HEK293 (cell line): ENCODE measurements around the gene ZNF335.

Experiments used
- BCL11B ChIP-seq: fragments of 450-650 bp; formaldehyde crosslinking; IDR thresholded peaks from 2 replicates; pipeline ENCODE4 v1.5.1; 2016; ENCODE audit warnings: low read depth, missing biosample characterization, missing genetic modification characterization
- EGR2 ChIP-seq: fragments of 450-650 bp; formaldehyde crosslinking; IDR thresholded peaks from 2 replicates; pipeline ENCODE4 v1.5.1; 2016; ENCODE audit warnings: low read depth, missing biosample characterization, missing genetic modification characterization
- FEZF1 ChIP-seq: fragments of 450-650 bp; formaldehyde crosslinking; IDR thresholded peaks from 2 replicates; pipeline ENCODE4 v1.5.1; 2016; ENCODE audit warnings: missing biosample characterization, missing genetic modification characterization
- GFI1B ChIP-seq: fragments of 450-650 bp; formaldehyde crosslinking; IDR thresholded peaks from 2 replicates; pipeline ENCODE4 v1.5.1; 2016; ENCODE audit warnings: missing biosample characterization, missing genetic modification characterization
- HOXA7 ChIP-seq: sonication (generic); formaldehyde crosslinking; IDR thresholded peaks from 2 replicates; pipeline ENCODE4 v1.8.1; 2022; ENCODE audit warnings: missing genetic modification reagents, borderline replicate concordance
- REPIN1 ChIP-seq: fragments of 450-650 bp; formaldehyde crosslinking; IDR thresholded peaks from 2 replicates; pipeline ENCODE4 v1.5.1; 2017; ENCODE audit warnings: missing biosample characterization, missing genetic modification characterization, low read depth
- REST ChIP-seq: fragments of 450-650 bp; formaldehyde crosslinking; IDR thresholded peaks from 2 replicates; pipeline ENCODE4 v1.5.1; 2016; ENCODE audit warnings: missing biosample characterization, missing genetic modification characterization
- SP2 ChIP-seq: fragments of 450-650 bp; formaldehyde crosslinking; IDR thresholded peaks from 2 replicates; pipeline ENCODE4 v1.5.1; 2016; ENCODE audit warnings: missing biosample characterization, missing genetic modification characterization
- ZBTB21 ChIP-seq: fragments of 450-650 bp; formaldehyde crosslinking; IDR thresholded peaks from 2 replicates; pipeline ENCODE4 v1.5.1; 2017; ENCODE audit warnings: missing biosample characterization, missing genetic modification characterization
- ZEB2 ChIP-seq: fragments of 450-650 bp; formaldehyde crosslinking; IDR thresholded peaks from 2 replicates; pipeline ENCODE4 v1.5.1; 2016; ENCODE audit warnings: missing biosample characterization, missing genetic modification characterization
- ZNF10 ChIP-seq: fragments of 450-650 bp; formaldehyde crosslinking; IDR thresholded peaks from 2 replicates; pipeline ENCODE4 v1.5.1; 2017; ENCODE audit warnings: missing biosample characterization, missing genetic modification characterization
- ZNF112 ChIP-seq: fragments of 450-650 bp; formaldehyde crosslinking; IDR thresholded peaks from 2 replicates; pipeline ENCODE4 v1.5.0; 2017; ENCODE audit warnings: missing biosample characterization, missing genetic modification characterization
- ZNF148 ChIP-seq: fragments of 450-650 bp; formaldehyde crosslinking; IDR thresholded peaks from 2 replicates; pipeline ENCODE4 v1.5.0; 2017; ENCODE audit warnings: missing biosample characterization, missing genetic modification characterization, borderline replicate concordance
- ZNF175 ChIP-seq: fragments of 450-650 bp; formaldehyde crosslinking; IDR thresholded peaks from 2 replicates; pipeline ENCODE4 v1.5.1; 2016; ENCODE audit warnings: missing biosample characterization, missing genetic modification characterization
- ZNF2 ChIP-seq: fragments of 450-650 bp; formaldehyde crosslinking; IDR thresholded peaks from 2 replicates; pipeline ENCODE4 v1.5.1; 2016; ENCODE audit warnings: missing biosample characterization, missing genetic modification characterization
- ZNF335 ChIP-seq: fragments of 450-650 bp; formaldehyde crosslinking; conservative IDR thresholded peaks from 2 replicates; pipeline ENCODE4 v1.5.1; 2016; ENCODE audit warnings: missing biosample characterization, missing genetic modification characterization
- ZNF513 ChIP-seq: fragments of 450-650 bp; IDR thresholded peaks from 2 replicates; pipeline ENCODE4 v1.5.1; 2018; ENCODE audit warnings: missing biosample characterization, missing genetic modification characterization
- ZNF549 ChIP-seq: fragments of 450-650 bp; IDR thresholded peaks from 2 replicates; pipeline ENCODE4 v1.5.1; 2018; ENCODE audit warnings: missing biosample characterization, missing genetic modification characterization, mild to moderate bottlenecking, inconsistent platforms, moderate library complexity
- ZNF558 ChIP-seq: fragments of 450-650 bp; formaldehyde crosslinking; IDR thresholded peaks from 2 replicates; pipeline ENCODE4 v1.5.1; 2016; ENCODE audit warnings: missing biosample characterization, missing genetic modification characterization
- ZNF596 ChIP-seq: fragments of 450-650 bp; IDR thresholded peaks from 2 replicates; pipeline ENCODE4 v1.5.0; 2018; ENCODE audit warnings: missing biosample characterization, mild to moderate bottlenecking, missing genetic modification characterization, moderate library complexity
- ZNF600 ChIP-seq: fragments of 450-650 bp; formaldehyde crosslinking; IDR thresholded peaks from 2 replicates; pipeline ENCODE4 v1.5.1; 2016; ENCODE audit warnings: missing biosample characterization, missing genetic modification characterization
- ZNF654 ChIP-seq: fragments of 450-650 bp; formaldehyde crosslinking; IDR thresholded peaks from 2 replicates; pipeline ENCODE4 v1.5.1; 2016; ENCODE audit warnings: low read depth, missing biosample characterization, missing genetic modification characterization
- TF ChIP-seq, protein P1 (sequence below): fragments of 450-650 bp; formaldehyde crosslinking; IDR thresholded peaks from 2 replicates; pipeline ENCODE4 v1.5.1; 2017; ENCODE audit warnings: missing biosample characterization, missing genetic modification characterization
- TF ChIP-seq, protein P2 (sequence below): fragments of 450-650 bp; formaldehyde crosslinking; IDR thresholded peaks from 2 replicates; pipeline ENCODE4 v1.5.1; 2016; ENCODE audit warnings: missing biosample characterization, missing genetic modification characterization
- TF ChIP-seq, protein P3 (sequence below): fragments of 450-650 bp; formaldehyde crosslinking; IDR thresholded peaks from 2 replicates; pipeline ENCODE4 v1.5.1; 2016; ENCODE audit warnings: missing biosample characterization, missing genetic modification characterization

ZNF335 gene

GRCh38 chr20:45971675-45972499 is at the start of gene ZNF335 (continued):
- TF ChIP-seq ZNF148 (tag by site-specific recombination) = peak; percentile 92
- peak; percentile 97 for TF ChIP-seq ZNF2 (tag by site-specific recombination)
- TF ChIP-seq ZNF112 (tag by site-specific recombination) = no peak
- TF ChIP-seq FEZF1 (tag by site-specific recombination) = peak; percentile 64
- peak; percentile 59; the same call in 1 of the 2 replicates for TF ChIP-seq GFI1B
- TF ChIP-seq ZNF513 (tag by site-specific recombination) = peak; percentile 67
- TF ChIP-seq, protein P1, sequence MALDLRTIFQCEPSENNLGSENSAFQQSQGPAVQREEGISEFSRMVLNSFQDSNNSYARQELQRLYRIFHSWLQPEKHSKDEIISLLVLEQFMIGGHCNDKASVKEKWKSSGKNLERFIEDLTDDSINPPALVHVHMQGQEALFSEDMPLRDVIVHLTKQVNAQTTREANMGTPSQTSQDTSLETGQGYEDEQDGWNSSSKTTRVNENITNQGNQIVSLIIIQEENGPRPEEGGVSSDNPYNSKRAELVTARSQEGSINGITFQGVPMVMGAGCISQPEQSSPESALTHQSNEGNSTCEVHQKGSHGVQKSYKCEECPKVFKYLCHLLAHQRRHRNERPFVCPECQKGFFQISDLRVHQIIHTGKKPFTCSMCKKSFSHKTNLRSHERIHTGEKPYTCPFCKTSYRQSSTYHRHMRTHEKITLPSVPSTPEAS (tag by site-specific recombination) = peak; percentile 63; the same call in 1 of the 2 replicates
- TF ChIP-seq ZNF596 (tag by site-specific recombination) = no peak; the same call in 1 of the 2 replicates
- TF ChIP-seq, protein P2, sequence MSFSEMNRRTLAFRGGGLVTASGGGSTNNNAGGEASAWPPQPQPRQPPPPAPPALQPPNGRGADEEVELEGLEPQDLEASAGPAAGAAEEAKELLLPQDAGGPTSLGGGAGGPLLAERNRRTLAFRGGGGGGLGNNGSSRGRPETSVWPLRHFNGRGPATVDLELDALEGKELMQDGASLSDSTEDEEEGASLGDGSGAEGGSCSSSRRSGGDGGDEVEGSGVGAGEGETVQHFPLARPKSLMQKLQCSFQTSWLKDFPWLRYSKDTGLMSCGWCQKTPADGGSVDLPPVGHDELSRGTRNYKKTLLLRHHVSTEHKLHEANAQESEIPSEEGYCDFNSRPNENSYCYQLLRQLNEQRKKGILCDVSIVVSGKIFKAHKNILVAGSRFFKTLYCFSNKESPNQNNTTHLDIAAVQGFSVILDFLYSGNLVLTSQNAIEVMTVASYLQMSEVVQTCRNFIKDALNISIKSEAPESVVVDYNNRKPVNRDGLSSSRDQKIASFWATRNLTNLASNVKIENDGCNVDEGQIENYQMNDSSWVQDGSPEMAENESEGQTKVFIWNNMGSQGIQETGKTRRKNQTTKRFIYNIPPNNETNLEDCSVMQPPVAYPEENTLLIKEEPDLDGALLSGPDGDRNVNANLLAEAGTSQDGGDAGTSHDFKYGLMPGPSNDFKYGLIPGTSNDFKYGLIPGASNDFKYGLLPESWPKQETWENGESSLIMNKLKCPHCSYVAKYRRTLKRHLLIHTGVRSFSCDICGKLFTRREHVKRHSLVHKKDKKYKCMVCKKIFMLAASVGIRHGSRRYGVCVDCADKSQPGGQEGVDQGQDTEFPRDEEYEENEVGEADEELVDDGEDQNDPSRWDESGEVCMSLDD (tag by site-specific recombination) = peak; percentile 94
- TF ChIP-seq SP2 (tag by site-specific recombination) = peak; percentile 76
- peak; percentile 100 for TF ChIP-seq ZNF335 (tag by site-specific recombination)
- peak; percentile 72 for TF ChIP-seq REST (tag by site-specific recombination)
- peak; percentile 56; the same call in 1 of the 2 replicates for TF ChIP-seq ZNF600 (tag by site-specific recombination)
- peak; percentile 93; the same call in 1 of the 2 replicates for TF ChIP-seq REPIN1 (tag by site-specific recombination)
- TF ChIP-seq ZNF10 (tag by site-specific recombination) = peak; percentile 74; the same call in 1 of the 2 replicates
- no peak for TF ChIP-seq ZNF175 (tag by site-specific recombination)
- peak; percentile 99 for TF ChIP-seq ZEB2 (tag by site-specific recombination)
- TF ChIP-seq ZNF558 (tag by site-specific recombination) = peak; percentile 83
- TF ChIP-seq EGR2 (tag by site-specific recombination) = peak; percentile 75
- TF ChIP-seq, protein P3, sequence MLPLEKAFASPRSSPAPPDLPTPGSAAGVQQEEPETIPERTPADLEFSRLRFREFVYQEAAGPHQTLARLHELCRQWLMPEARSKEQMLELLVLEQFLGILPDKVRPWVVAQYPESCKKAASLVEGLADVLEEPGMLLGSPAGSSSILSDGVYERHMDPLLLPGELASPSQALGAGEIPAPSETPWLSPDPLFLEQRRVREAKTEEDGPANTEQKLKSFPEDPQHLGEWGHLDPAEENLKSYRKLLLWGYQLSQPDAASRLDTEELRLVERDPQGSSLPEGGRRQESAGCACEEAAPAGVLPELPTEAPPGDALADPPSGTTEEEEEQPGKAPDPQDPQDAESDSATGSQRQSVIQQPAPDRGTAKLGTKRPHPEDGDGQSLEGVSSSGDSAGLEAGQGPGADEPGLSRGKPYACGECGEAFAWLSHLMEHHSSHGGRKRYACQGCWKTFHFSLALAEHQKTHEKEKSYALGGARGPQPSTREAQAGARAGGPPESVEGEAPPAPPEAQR (tag by site-specific recombination) = peak; percentile 95
- TF ChIP-seq ZNF654 (tag by site-specific recombination) = peak; percentile 27; the same call in 1 of the 2 replicates
- no peak for TF ChIP-seq HOXA7 (CRISPR knock-in tag)
- TF ChIP-seq ZBTB21 (tag by site-specific recombination) = peak; percentile 100
- TF ChIP-seq ZNF549 = no peak
- TF ChIP-seq BCL11B (tag by site-specific recombination) = peak; percentile 66; the same call in 1 of the 2 replicates
